ENCODE data around the gene GAL3ST1. TPM values are rescaled to one million over a fixed set of nuclear protein-coding genes. Genes with fewer than 3 reads are reported as not detected.
A peak's percentile ranks its signal among the peaks of the same experiment; 100 is the strongest.

GAL3ST1 gene
- total and polyA plus RNA-seq, 2 of the 8 experiments (the other 6 are each of a cell fraction or from before 2014, with no cell fraction given), result 11.0 to 32.5 TPM

GRCh38 chr22:30553971-30554370, 20.5 kb downstream of the GAL3ST1 start:
- H4K20me1 ChIP-seq (replicated peaks in 1 of 2; ENCODE audit: control insufficient read depth in 1 of 2, insufficient read depth in 2 of 2, low read length in 2 of 2), result no peaks in the 10 kb centered on the region
- no peak overlapping the region for H3K23ac ChIP-seq (ENCODE audit: insufficient read length)
- CTCF ChIA-PET (ENCODE audit: partially characterized antibody), result interaction anchor here (1.2 to 4.7 kb wide), 4 partner anchors 8 to 80 kb away, joined by 5 to 17 read pairs (median 8); partner anchors contain the start of gene SLC35E4
- 0 out of 2 replicates have a peak overlapping the region, but pooled peaks have one; percentile 81 for H2BK15ac ChIP-seq (ENCODE audit: low read length)
- no peak overlapping the region for H3K9ac ChIP-seq (replicated peaks in 1 of 4; ENCODE audit: extremely low read depth in 1 of 4, low read depth in 3 of 4, low read length in 3 of 4)
- H3K9me3 ChIP-seq (ENCODE audit: insufficient read depth in 2 of 2, low read depth in 1 of 2, low read length in 1 of 2), result no peaks in the 10 kb centered on the region
- H3K4me3 ChIP-seq (ENCODE audit: extremely low read depth in 1 of 4, insufficient read depth in 2 of 4, low read depth in 3 of 4, low read length in 4 of 4), result no peak overlapping the region
- no peaks in the 10 kb centered on the region for H3K79me1 ChIP-seq (ENCODE audit: low read depth, low read length)
- peaks cover 0 to 9% (median 0%) of the 10 kb centered on the region in 4 experiments; a peak in 1 of 8 replicates for H3K36me3 ChIP-seq (ENCODE audit: control insufficient read depth in 2 of 4, insufficient read depth in 4 of 4, low read length in 3 of 4)
- no peak overlapping the region for H3K4ac ChIP-seq (replicated peaks; ENCODE audit: insufficient read length, low read depth, low read length)
- H4K5ac ChIP-seq (ENCODE audit: insufficient read length, low read depth, low read length), result no peak overlapping the region
- no peak overlapping the region for H2BK5ac ChIP-seq (ENCODE audit: low read depth, low read length)
- no peak overlapping the region for H3K27ac ChIP-seq (ENCODE audit: low read depth, low read length)
- 0 out of 2 replicates have a peak overlapping the region, but pooled peaks have one; percentile 27 for H2BK12ac ChIP-seq (ENCODE audit: low read depth, low read length)
- no peaks in the 10 kb centered on the region for H3K27me3 ChIP-seq (replicated peaks in 1 of 4; ENCODE audit: control insufficient read depth in 3 of 4, extremely low read depth in 1 of 4, insufficient read depth in 3 of 4, low read length in 3 of 4)
- no peak overlapping the region for H4K91ac ChIP-seq (replicated peaks; ENCODE audit: insufficient read length, low read length)
- H2AK5ac ChIP-seq (ENCODE audit: low read depth, low read length), result no peak overlapping the region
- H2AFZ ChIP-seq (ENCODE audit: low read length), result no peak overlapping the region
- H2BK120ac ChIP-seq (replicated peaks; ENCODE audit: low read depth, low read length), result no peak overlapping the region
- FAIRE-seq (no peak), DNase-seq (ENCODE audit: low read depth in 1 of 2, low spot score in 2 of 2) (no peak)
- 82% methylated on average over 7 of the region's 7 CpGs; no CpG with 5 or more reads in 1 of the 2 experiments for WGBS, 2 experiments (ENCODE audit: extremely low coverage in 1 of 2, insufficient coverage in 1 of 2, insufficient read length in 1 of 2, insufficient replicate concordance in 2 of 2, low coverage in 1 of 2, low lambda C conversion rate in 2 of 2, missing lambda C conversion rate in 1 of 2)
- no peaks in the 10 kb centered on the region for H3K79me2 ChIP-seq (ENCODE audit: control insufficient read depth in 1 of 2, insufficient read depth in 2 of 2, low read length in 2 of 2)
- H3K4me1 ChIP-seq (replicated peaks in 1 of 4; ENCODE audit: control insufficient read depth in 3 of 4, insufficient read depth in 4 of 4, low read length in 3 of 4), result no peaks in the 10 kb centered on the region
- H3K4me2 ChIP-seq (ENCODE audit: insufficient read depth in 1 of 2, low read depth in 2 of 2, low read length in 2 of 2), result no peak overlapping the region
- POLR2A ChIA-PET (ENCODE audit: partially characterized antibody), result no interaction called here
- H3K56ac ChIP-seq (replicated peaks; ENCODE audit: insufficient read length, low read depth, low read length), result no peak overlapping the region
- no peak overlapping the region for H3K18ac ChIP-seq (ENCODE audit: extremely low read depth, low read length)
- no peak overlapping the region for H3K14ac ChIP-seq (ENCODE audit: insufficient read length)
- H2BK20ac ChIP-seq (ENCODE audit: low read length), result 0 out of 2 replicates have a peak overlapping the region, but pooled peaks have one; percentile 72
- no peaks in the 10 kb centered on the region for H3K23me2 ChIP-seq (ENCODE audit: low read depth, low read length)
- no peak overlapping the region for H4K8ac ChIP-seq (ENCODE audit: extremely low read depth, insufficient read depth, low read length)
- TF ChIP-seq SIX5 (IDR thresholded peaks at IDR 0.05; ENCODE audit: low read depth, low read length), result no peak
- TF ChIP-seq CBX5 (IDR thresholded peaks at IDR 0.05; ENCODE audit: low read depth, low read length), result no peak
- no peak for TF ChIP-seq RAD21 (IDR thresholded peaks at IDR 0.05 in 1 of 2, conservative IDR thresholded peaks at IDR 0.05 in 1 of 2; ENCODE audit: low read depth in 2 of 2, low read length in 2 of 2)
- TF ChIP-seq EGR1 (IDR thresholded peaks at IDR 0.05; ENCODE audit: borderline replicate concordance, low read depth, low read length), result no peak
- TF ChIP-seq SIN3A (conservative IDR thresholded peaks at IDR 0.05 in 1 of 2, IDR thresholded peaks at IDR 0.05 in 1 of 2; ENCODE audit: low read depth in 1 of 2, low read length in 2 of 2), result no peak
- TF ChIP-seq SIRT6 (IDR thresholded peaks at IDR 0.05; ENCODE audit: low read length), result no peak
- TF ChIP-seq CREB1 (IDR thresholded peaks at IDR 0.05), result no peak
- TF ChIP-seq USF2 (IDR thresholded peaks at IDR 0.05; ENCODE audit: low read length), result no peak
- TF ChIP-seq NANOG (IDR thresholded peaks at IDR 0.05; ENCODE audit: insufficient read depth, low read depth, low read length, poor library complexity, severe bottlenecking), result no peak
- no peak for TF ChIP-seq RFX5 (IDR thresholded peaks at IDR 0.05; ENCODE audit: borderline replicate concordance, low read depth, low read length)
- TF ChIP-seq TBP (IDR thresholded peaks at IDR 0.05; ENCODE audit: low read depth, low read length), result no peak
- TF ChIP-seq RBBP5 (IDR thresholded peaks at IDR 0.05; ENCODE audit: borderline replicate concordance, low read depth, low read length), result no peak
- no peak for TF ChIP-seq CBX8 (IDR thresholded peaks at IDR 0.05; ENCODE audit: borderline replicate concordance, low read depth, low read length)

Measured in H1 (cell line).